KMS-11 (cell line): ENCODE data around the gene PTGR2.

Experiments
- H2AFZ ChIP-seq: fragments of 200-600 bp; sonication (generic); 2 replicates; pipeline ENCODE4 v1.6.1; 2016; ENCODE audit warnings: antibody characterized with exemption, mixed run types, low read depth
- H3K27ac ChIP-seq: fragments of 200-600 bp; sonication (generic); 2 replicates; pipeline ENCODE4 v1.6.1; 2016; ENCODE audit warnings: mild to moderate bottlenecking, mixed run types
- H3K27me3 ChIP-seq: fragments of 200-600 bp; sonication (generic); 2 replicates; pipeline ENCODE4 v1.6.1; 2017; ENCODE audit warnings: mild to moderate bottlenecking, low read depth, mixed run types, moderate library complexity; ENCODE audit not compliant: insufficient read depth
- H3K36me3 ChIP-seq: fragments of 200-600 bp; sonication (generic); 2 replicates; pipeline ENCODE4 v1.6.1; 2017; ENCODE audit warnings: mild to moderate bottlenecking, mixed run types; ENCODE audit not compliant: insufficient read depth
- H3K4me1 ChIP-seq: fragments of 200-600 bp; sonication (generic); 2 replicates; pipeline ENCODE4 v1.6.1; 2016; ENCODE audit warnings: mild to moderate bottlenecking, low read depth, mixed run types; ENCODE audit not compliant: poor library complexity, severe bottlenecking
- H3K4me2 ChIP-seq: fragments of 200-600 bp; sonication (generic); 2 replicates; pipeline ENCODE4 v1.7.0; 2016; ENCODE audit warnings: mild to moderate bottlenecking, mixed run types
- H3K4me3 ChIP-seq: fragments of 200-600 bp; sonication (generic); IDR thresholded peaks from 2 replicates; pipeline ENCODE4 v1.6.1; 2017; ENCODE audit warnings: low read depth, low read length, mixed read lengths; ENCODE audit not compliant: insufficient read depth
- H3K79me2 ChIP-seq: fragments of 200-600 bp; sonication (generic); 2 replicates; pipeline ENCODE4 v1.6.1; 2016; ENCODE audit warnings: low read depth, mixed run types; ENCODE audit not compliant: insufficient read depth
- H3K9ac ChIP-seq: fragments of 200-600 bp; sonication (generic); 2 replicates; pipeline ENCODE4 v1.6.1; 2016; ENCODE audit warnings: mild to moderate bottlenecking, mixed run types
- H4K20me1 ChIP-seq: fragments of 200-600 bp; sonication (generic); 2 replicates; pipeline ENCODE4 v1.6.1; 2016; ENCODE audit warnings: mild to moderate bottlenecking, mixed run types; ENCODE audit not compliant: insufficient read depth
- TF ChIP-seq, protein P1 (sequence below): fragments of 200-600 bp; sonication (generic); conservative IDR thresholded peaks from 2 replicates; pipeline ENCODE4 v1.6.1; 2017; ENCODE audit warnings: low read depth, mild to moderate bottlenecking, antibody characterized with exemption, low read length, moderate library complexity, mixed read lengths

Gene PTGR2

DNA sequence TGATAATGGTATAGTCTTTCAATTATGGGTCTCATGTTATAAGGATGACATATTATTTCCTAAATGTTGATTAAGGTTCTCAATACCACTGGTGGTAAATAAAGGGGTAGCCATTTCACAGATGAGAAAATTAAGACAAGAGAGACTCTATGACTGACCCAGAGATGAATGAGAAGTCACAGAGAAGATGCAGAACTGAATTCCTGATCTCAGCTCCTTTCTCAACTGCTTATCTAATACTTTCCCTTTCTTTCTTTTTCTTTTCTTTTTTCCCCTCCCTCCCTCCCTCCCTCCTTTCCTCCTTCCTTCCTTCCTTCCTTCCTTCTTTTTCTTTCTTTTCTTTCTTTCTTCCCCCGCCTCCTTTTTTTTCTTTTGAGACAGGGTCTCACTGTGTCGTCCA lies 8.3 kb upstream of the PTGR2 start:
- no peaks in the 10 kb centered on the region for H3K4me1 ChIP-seq
- H3K79me2 ChIP-seq = no peaks in the 10 kb centered on the region
- H3K4me3 ChIP-seq = no peak overlapping the region
- TF ChIP-seq, protein P1, sequence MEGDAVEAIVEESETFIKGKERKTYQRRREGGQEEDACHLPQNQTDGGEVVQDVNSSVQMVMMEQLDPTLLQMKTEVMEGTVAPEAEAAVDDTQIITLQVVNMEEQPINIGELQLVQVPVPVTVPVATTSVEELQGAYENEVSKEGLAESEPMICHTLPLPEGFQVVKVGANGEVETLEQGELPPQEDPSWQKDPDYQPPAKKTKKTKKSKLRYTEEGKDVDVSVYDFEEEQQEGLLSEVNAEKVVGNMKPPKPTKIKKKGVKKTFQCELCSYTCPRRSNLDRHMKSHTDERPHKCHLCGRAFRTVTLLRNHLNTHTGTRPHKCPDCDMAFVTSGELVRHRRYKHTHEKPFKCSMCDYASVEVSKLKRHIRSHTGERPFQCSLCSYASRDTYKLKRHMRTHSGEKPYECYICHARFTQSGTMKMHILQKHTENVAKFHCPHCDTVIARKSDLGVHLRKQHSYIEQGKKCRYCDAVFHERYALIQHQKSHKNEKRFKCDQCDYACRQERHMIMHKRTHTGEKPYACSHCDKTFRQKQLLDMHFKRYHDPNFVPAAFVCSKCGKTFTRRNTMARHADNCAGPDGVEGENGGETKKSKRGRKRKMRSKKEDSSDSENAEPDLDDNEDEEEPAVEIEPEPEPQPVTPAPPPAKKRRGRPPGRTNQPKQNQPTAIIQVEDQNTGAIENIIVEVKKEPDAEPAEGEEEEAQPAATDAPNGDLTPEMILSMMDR = no peak
- H4K20me1 ChIP-seq = no peaks in the 10 kb centered on the region
- H3K27ac ChIP-seq = no peak overlapping the region
- no peak overlapping the region for H3K9ac ChIP-seq
- H3K36me3 ChIP-seq = no peaks in the 10 kb centered on the region
- H2AFZ ChIP-seq = no peak overlapping the region
- H3K4me2 ChIP-seq = no peak overlapping the region
- H3K27me3 ChIP-seq = no peaks in the 10 kb centered on the region

DNA sequence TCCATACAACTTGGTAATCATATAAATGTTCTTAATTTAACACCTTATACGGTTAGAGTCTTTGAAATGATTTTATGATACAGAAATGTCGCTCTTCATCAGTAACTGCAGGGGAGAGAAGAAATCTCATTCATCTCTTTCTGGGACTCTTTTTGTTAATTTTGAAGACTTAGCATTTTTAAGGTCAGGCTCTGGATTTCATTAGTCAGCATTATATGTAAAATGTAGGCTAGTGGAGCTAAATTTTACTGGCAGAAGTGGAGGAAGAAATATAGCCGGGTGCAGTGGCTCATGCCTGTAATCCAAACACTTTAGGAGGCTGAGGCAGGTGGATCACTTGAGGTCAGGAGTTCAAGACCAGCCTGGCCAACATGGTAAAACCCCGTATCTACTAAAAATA lies 4.7 kb upstream of the PTGR2 start:
- no peak overlapping the region for H3K27ac ChIP-seq
- no peak overlapping the region for H3K4me3 ChIP-seq
- no peak overlapping the region for H3K9ac ChIP-seq
- no peak overlapping the region for H2AFZ ChIP-seq
- H4K20me1 ChIP-seq = no peaks in the 10 kb centered on the region
- H3K36me3 ChIP-seq = no peaks in the 10 kb centered on the region
- no peak overlapping the region for H3K4me2 ChIP-seq
- no peaks in the 10 kb centered on the region for H3K79me2 ChIP-seq
- peaks cover 5% of the 10 kb centered on the region for H3K4me1 ChIP-seq
- TF ChIP-seq, protein P1 = no peak
- H3K27me3 ChIP-seq = no peaks in the 10 kb centered on the region

DNA sequence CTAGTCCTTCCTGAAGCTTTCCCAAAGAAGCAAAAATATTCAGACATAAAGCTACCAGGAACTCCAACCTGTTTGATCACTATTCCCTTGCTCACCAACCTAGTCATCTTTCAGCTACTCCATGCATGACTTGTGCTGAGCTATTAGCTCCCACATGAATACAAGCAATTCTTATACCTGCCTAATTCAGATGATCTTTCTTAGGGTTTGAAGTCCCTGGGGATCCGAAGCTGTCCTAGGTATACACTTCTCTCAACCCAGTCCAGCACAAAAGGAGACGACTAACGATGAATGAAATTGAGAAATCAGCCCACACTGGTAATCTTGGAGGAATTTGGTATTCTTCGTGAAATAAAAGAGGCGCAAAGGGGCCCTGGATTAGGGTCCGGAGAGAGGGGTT lies 631 bp upstream of the PTGR2 start:
- Histone ChIP-seq H3K9ac (peak overlapping the region; percentile 54; the same call in 1 of the 2 replicates), H4K20me1 (no peaks in the 10 kb centered on the region), H3K27me3 (no peaks in the 10 kb centered on the region), H3K79me2 (no peaks in the 10 kb centered on the region), H3K4me1 (peaks cover 5% of the 10 kb centered on the region), H3K4me2 (peak overlapping the region; percentile 80), H3K36me3 (no peaks in the 10 kb centered on the region), H3K27ac (no peak overlapping the region), H3K4me3 (no peak overlapping the region), H2AFZ (peak overlapping the region; percentile 93)
- TF ChIP-seq, protein P1 = no peak

DNA sequence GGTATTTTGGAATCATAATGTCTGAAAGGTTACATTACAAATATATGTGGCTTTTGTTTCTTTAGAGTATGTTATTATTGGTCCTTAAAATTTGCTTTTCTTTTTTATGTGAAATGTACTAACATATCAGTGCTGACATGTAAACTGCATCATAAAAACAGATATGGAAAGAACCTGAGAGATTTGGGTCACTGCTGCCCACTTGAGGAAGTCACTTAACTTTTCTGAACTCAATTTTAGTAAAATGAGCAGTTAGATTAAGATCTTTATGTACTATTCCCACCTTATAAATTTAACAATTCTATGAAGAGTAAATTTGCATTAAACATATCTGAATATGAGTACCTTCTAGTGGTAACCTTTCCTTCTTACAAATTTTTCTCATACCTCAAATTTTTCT lies 7.5 kb downstream of the PTGR2 start:
- Histone ChIP-seq H4K20me1 (no peaks in the 10 kb centered on the region), H3K4me3 (no peak overlapping the region), H3K27ac (no peak overlapping the region), H3K27me3 (no peaks in the 10 kb centered on the region), H2AFZ (no peak overlapping the region), H3K79me2 (no peaks in the 10 kb centered on the region), H3K9ac (no peak overlapping the region), H3K36me3 (no peaks in the 10 kb centered on the region), H3K4me1 (no peaks in the 10 kb centered on the region), H3K4me2 (no peak overlapping the region)
- TF ChIP-seq, protein P1 = no peak
